HFF-Myc (cell line): Measurements from ENCODE around the gene TSHR.
A peak's percentile ranks its signal among the peaks of the same experiment; 100 is the strongest.

Source experiments
- DNase-seq: peaks from one replicate; pipeline ENCODE4 v3.0.0-alpha.2; 2011; ENCODE audit warnings: low read depth; ENCODE audit errors: extremely low read depth
- H3K4me3 ChIP-seq: replicated peaks from 2 replicates; pipeline ENCODE4 v1.5.1; 2011; ENCODE audit warnings: low read depth, mild to moderate bottlenecking, control low read depth, low read length
- TF ChIP-seq, protein P1 (sequence below): IDR thresholded peaks from 2 replicates; pipeline ENCODE4 v1.5.1; 2012; ENCODE audit warnings: mild to moderate bottlenecking, low read depth, low read length, control low read depth; ENCODE audit errors: missing control alignments

Gene TSHR

DNA sequence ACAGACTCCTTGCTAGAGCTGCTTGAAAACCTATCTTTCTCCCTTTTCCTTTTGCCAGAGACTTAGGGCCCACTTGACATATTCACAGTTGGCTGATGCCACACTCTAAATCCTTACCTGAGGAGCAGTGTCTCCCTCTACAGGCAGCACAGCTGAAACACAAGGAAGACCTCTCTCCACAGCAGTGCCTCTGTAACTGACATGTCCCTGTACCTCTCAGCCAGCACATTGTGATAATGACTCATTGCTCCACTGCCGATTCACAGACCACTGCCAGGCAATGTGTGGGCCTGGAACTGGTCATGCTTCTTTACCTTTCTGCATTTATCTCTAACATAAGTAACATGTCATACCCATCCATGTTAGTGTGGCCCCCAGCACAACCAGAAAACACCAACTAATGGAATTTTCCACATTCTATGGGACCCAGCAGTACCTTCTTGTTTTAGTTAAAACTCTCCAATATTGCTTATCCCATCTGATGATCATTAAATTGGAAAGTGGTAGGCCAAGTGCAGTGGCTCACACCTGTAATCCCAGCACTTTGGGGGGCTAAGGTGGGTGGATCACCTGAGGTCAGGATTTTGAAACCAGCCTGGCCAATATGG is 208.8 kb downstream of the TSHR start:
- peak; percentile 32 for DNase-seq
- no peak overlapping the region for H3K4me3 ChIP-seq
- TF ChIP-seq, protein P1, sequence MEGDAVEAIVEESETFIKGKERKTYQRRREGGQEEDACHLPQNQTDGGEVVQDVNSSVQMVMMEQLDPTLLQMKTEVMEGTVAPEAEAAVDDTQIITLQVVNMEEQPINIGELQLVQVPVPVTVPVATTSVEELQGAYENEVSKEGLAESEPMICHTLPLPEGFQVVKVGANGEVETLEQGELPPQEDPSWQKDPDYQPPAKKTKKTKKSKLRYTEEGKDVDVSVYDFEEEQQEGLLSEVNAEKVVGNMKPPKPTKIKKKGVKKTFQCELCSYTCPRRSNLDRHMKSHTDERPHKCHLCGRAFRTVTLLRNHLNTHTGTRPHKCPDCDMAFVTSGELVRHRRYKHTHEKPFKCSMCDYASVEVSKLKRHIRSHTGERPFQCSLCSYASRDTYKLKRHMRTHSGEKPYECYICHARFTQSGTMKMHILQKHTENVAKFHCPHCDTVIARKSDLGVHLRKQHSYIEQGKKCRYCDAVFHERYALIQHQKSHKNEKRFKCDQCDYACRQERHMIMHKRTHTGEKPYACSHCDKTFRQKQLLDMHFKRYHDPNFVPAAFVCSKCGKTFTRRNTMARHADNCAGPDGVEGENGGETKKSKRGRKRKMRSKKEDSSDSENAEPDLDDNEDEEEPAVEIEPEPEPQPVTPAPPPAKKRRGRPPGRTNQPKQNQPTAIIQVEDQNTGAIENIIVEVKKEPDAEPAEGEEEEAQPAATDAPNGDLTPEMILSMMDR: peak; percentile 70

DNA sequence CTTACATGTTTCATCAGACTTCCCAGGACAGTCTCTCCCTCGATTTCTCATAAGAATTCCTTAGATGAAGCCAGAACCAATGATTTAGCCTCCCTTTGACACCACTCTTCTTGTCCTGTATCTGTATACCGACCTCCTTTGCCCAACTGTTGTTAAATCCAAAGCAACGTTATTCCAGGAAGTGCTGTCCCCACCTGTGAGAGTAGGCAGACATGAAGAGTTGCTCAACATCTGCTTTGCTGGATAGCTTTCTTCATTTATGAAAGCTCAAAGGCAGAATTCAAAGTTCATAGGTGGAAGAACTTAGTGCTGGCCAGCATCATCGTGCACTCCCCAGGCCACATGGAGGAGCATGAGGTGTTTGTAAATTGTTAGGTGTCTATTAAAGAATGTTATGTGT is 209.8 kb downstream of the TSHR start:
- DNase-seq: no peak
- no peak overlapping the region for H3K4me3 ChIP-seq
- TF ChIP-seq, protein P1: no peak

DNA sequence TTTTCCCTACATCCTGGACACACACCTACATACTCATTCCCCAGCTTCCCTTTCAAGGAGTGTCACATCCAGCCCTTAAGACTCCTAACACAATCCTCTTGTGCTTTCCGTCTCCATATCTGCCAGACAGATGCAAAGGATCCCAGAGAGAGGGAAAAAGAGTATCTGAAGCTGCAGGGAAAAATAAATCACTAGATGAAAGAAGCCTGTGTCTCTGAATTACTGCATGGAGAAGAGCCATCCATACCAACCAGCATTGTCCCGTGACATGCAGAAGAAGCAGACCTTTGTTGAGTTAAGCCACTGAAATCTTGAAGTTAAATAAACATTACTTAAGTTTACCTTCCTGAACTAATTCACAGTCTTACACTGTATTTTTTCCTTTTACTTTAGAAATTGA is 210.7 kb downstream of the TSHR start:
- DNase-seq: no peak
- TF ChIP-seq, protein P1: no peak
- no peak overlapping the region for H3K4me3 ChIP-seq

DNA sequence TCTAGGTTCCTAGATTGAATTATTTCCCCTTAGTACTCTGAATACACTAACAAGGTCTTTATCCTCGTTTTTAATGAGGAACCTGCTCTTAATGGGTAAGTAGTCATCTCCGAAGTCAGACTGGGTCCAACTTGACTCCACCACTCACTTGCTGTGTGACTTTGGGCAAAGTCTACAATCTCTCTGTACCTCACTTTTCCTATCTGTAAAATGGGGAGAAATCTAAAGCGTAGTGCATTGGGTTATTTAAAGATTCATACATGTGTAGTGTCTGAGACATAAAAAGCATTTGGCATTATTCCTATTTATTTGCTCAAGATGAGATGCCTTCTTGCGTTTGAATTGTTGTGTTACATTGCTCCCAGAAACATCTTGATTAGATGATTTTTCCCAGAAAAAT is 213.8 kb downstream of the TSHR start:
- TF ChIP-seq, protein P1: no peak
- H3K4me3 ChIP-seq: peak overlapping the region; percentile 60; the same call in 1 of the 2 replicates
- DNase-seq: no peak

DNA sequence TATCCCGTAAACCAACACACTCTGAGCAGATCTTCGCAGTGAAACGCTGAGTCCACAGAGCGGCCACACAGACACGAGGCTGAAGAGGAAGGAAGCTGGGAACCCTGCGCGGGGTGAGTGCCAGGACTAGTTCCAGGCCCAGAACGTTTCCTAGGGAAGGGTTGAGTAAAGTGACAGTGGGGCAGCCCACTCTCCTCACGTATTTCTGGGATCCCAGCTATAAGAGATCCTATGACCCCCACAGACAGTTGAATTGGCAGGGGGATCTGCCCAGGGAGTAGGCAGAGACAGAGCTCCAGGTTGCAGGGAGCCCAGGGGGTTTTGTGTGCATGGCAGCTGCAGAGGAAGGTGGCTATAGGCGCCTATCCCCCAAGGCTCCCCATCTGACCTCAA is 214.3 kb downstream of the TSHR start:
- TF ChIP-seq, protein P1: no peak
- no peak for DNase-seq
- H3K4me3 ChIP-seq: peak overlapping the region; percentile 60

DNA sequence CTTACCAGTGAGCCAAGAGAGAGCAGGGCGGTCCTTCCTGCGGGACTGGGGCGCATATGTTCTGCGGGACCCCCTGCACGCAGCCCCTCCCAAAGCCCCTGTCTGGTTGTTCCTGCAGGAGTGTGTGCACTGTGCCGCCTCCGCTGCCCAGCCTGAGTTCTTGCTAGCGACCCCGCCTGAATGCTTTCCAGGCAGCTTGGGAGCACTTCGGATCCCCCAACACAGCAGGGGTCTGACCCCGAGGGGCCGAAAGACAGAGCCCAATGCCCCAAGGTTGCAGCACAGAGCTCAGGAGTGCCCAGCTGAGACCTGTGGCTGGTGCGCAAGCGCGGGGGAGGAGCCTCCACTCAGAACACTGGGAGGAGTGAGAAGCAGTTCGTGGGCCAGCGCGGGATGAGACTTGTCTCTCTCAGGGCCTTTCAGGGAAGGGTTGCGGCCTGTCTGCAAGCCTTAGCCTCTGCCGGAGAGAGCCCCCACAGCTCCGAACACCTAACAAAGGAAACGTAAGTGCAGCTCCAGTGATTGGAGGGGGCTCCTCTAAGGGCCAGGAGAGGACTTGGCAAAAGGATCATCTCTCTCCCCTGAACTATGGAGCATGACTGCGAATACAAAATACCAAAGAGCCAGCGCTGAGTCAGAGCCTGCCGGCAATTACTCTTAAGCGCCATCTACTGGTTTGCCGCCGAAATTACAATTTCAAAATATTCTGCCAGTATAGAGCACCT is 214.8 kb downstream of the TSHR start:
- peak; percentile 53 for DNase-seq
- peak overlapping the region; percentile 60 for H3K4me3 ChIP-seq
- TF ChIP-seq, protein P1: peak; percentile 88
